Measurements from ENCODE around the gene P2RX1. TPM values are rescaled to one million over a fixed set of nuclear protein-coding genes. Genes with fewer than 3 reads are reported as not detected.

The P2RX1 gene
- 0.19 and 0.60 TPM in 2 replicates for total RNA-seq
- long read RNA-seq, partial matches to known transcripts: 0 of 1 reads
- long read RNA-seq, other reads (novel, unspliced or antisense): 1 of 1 reads

- DNase-seq (ENCODE audit: low spot score, unreplicated experiment): no peak
- no peak for TF ChIP-seq CTCF (IDR thresholded peaks at IDR 0.05; ENCODE audit: unreplicated experiment)
- Mint-ChIP-seq H3K27ac (no peak within 1 kb of the TSS), H3K36me3 (ENCODE audit: insufficient read depth) (no peaks in the 10 kb centered on the region), H3K9me3 (ENCODE audit: low read depth) (no peaks in the 10 kb centered on the region), H3K4me3 (ENCODE audit: low read depth) (no peak within 1 kb of the TSS), H3K27me3 (peaks cover 3% of the 10 kb centered on the region), H3K4me1 (ENCODE audit: low read depth) (no peaks in the 10 kb centered on the region)
Measured at GRCh38 chr17:3915995-3916696, at the start of gene P2RX1. Gene P2RX1 (minus strand): TSS chr17:3916465. CDS start chr17:3916225, 240 bp downstream.

GRCh38 chr17:3965118-3965800 is 49.0 kb upstream of the P2RX1 start:
- TF ChIP-seq CTCF (IDR thresholded peaks at IDR 0.05; ENCODE audit: unreplicated experiment): no peak
- no peaks in the 10 kb centered on the region for H3K36me3 Mint-ChIP-seq (ENCODE audit: insufficient read depth)
- no peak for DNase-seq (ENCODE audit: low spot score, unreplicated experiment)
- peaks cover 8% of the 10 kb centered on the region for H3K4me1 Mint-ChIP-seq (ENCODE audit: low read depth)
- no peaks in the 10 kb centered on the region for H3K9me3 Mint-ChIP-seq (ENCODE audit: low read depth)
- peaks cover 57% of the 10 kb centered on the region for H3K27me3 Mint-ChIP-seq
- peak overlapping the region; percentile 20 for H3K27ac Mint-ChIP-seq
- no peak overlapping the region for H3K4me3 Mint-ChIP-seq (ENCODE audit: low read depth)

GRCh38 chr17:3964203-3965117 is 48.2 kb upstream of the P2RX1 start, which contains the start of gene ATP2A3:
Gene ATP2A3 (minus strand): TSS chr17:3964437. CDS start chr17:3964291, 146 bp downstream.
- H3K4me3 Mint-ChIP-seq (ENCODE audit: low read depth): peak within 1 kb of the TSS; percentile 50
- peaks cover 57% of the 10 kb centered on the region for H3K27me3 Mint-ChIP-seq
- H3K36me3 Mint-ChIP-seq (ENCODE audit: insufficient read depth): no peaks in the 10 kb centered on the region
- no peak for TF ChIP-seq CTCF (IDR thresholded peaks at IDR 0.05; ENCODE audit: unreplicated experiment)
- peak within 1 kb of the TSS; percentile 20 for H3K27ac Mint-ChIP-seq
- peaks cover 12% of the 10 kb centered on the region for H3K4me1 Mint-ChIP-seq (ENCODE audit: low read depth)
- H3K9me3 Mint-ChIP-seq (ENCODE audit: low read depth): no peaks in the 10 kb centered on the region
- DNase-seq (ENCODE audit: low spot score, unreplicated experiment): no peak

DNA sequence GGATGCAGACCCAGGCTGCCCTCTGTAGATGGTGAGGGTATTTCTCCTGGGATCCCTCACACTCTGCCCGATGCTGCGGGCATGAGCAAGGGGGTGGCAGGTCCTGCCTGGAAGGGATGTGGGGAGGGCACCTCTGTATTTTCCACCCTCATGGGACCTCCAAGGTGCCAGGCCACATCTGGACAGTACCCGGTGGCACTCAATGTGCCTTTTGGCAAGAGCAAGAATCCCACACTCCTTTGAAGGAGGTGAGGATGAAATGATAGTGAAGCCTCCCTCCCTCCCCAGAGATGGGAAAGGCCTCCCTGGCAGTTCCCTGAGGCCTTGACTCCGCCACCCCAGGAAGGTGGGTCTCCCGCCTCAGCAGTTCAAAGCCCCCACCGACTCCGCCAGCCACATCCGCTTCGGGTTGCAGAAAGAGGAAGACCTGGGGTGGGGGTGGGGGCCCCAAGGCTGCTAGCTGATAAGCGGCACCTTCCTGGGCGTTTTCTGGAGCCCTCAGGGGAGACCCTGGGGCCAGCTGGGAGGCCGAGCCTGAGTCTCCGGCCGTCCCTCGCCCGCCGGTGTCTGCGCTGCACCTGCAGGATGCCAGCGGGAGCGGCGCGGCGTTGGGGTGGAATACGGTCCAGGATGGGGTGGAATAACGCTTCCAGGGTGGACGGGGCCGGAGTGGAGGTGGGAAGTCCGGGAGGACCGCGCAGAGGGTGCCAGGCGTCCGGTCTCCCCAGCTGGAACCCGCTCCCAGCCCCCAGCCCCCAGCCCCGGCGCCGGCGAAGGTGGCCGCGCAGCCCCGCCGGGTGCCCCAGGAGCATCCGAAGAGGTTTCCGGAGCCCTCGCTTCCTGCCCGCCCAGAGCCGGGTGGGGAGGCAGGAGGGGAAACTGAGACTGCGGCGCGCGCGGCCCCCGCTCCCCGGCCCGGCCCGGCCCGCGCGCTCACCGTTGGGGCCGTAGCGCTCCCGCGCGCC is 47.3 kb upstream of the P2RX1 start:
- H3K4me3 Mint-ChIP-seq (ENCODE audit: low read depth): peak overlapping the region; percentile 50
- peaks cover 52% of the 10 kb centered on the region for H3K27me3 Mint-ChIP-seq
- H3K27ac Mint-ChIP-seq: no peak overlapping the region
- no peaks in the 10 kb centered on the region for H3K36me3 Mint-ChIP-seq (ENCODE audit: insufficient read depth)
- TF ChIP-seq CTCF (IDR thresholded peaks at IDR 0.05; ENCODE audit: unreplicated experiment): no peak
- no peak for DNase-seq (ENCODE audit: low spot score, unreplicated experiment)
- peaks cover 16% of the 10 kb centered on the region for H3K4me1 Mint-ChIP-seq (ENCODE audit: low read depth)
- no peaks in the 10 kb centered on the region for H3K9me3 Mint-ChIP-seq (ENCODE audit: low read depth)

Data from progenitor cell of endocrine pancreas (in vitro differentiated cells).